ENCODE data around the gene SSBP4.

Gene SSBP4

DNA sequence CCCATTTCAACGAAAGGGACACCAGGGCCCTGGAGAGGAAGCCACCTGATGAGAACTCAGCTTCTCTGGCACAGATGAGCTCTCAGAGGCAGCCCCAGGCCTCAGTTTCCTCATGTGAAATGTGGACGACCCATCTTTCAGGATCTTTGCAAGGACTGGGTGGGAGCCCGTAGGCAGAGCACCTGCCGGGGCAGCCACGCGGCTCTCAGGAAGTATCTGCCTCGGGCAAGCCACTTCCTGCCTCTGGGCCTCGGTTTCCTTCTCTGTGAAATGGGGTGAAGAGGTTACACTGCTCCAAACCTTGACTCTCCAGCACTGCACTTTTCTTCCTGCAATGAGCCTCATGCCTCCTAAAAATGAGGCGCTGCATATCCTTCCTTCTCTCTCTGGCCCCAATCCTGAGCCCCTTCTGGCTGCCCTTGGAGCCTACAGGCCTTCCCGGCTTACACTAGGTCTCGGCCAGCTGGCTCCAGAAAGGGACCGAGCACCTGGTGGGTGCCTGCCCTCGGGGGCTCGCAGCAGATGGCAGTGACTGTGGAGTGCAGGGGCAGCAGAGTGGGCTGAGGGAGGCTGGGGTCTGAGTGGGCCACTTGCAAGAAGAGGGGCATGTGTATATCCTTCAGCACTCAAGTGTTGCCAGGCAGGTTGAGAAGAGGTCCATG lies 3.5 kb downstream of the SSBP4 start:
- DNase-seq, result no peak

DNA sequence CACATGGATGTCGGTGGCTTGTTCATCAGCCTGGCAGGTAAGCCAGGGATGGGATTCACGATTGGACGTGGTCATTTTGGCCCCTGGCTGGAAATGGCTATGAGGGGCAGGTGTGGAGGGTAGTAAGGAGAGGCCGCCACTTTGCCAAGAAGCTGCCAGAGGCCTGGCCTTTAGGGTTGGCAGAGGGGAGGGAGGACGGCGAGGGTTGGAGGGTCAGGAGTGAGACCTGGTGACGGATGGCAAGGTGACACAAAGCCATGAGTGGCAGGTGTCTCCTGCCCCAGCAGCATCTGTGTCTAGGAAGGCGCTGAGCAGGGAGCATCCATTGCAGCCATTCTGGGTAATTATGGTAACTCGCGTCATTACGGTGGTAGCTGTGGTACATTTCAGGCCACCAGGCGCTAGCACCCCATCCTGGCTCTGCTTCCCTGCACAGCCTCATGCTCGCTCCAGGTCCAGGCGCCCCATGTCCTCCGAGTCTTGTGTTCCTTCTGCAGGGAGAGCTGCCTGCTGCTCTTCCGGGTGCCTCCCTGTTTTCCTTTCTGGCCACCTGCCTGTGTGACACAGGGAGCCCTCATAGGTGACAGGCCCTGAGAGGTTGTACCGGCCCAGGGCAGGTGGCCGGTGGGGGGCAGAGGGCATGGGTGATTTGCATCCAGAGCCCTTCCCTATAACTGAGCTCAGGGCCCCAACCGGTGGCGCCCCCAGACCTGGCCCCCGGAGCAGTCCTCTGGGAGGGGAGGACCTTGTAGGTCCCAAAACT lies 4.2 kb downstream of the SSBP4 start:
- peak; percentile 45 for DNase-seq

DNA sequence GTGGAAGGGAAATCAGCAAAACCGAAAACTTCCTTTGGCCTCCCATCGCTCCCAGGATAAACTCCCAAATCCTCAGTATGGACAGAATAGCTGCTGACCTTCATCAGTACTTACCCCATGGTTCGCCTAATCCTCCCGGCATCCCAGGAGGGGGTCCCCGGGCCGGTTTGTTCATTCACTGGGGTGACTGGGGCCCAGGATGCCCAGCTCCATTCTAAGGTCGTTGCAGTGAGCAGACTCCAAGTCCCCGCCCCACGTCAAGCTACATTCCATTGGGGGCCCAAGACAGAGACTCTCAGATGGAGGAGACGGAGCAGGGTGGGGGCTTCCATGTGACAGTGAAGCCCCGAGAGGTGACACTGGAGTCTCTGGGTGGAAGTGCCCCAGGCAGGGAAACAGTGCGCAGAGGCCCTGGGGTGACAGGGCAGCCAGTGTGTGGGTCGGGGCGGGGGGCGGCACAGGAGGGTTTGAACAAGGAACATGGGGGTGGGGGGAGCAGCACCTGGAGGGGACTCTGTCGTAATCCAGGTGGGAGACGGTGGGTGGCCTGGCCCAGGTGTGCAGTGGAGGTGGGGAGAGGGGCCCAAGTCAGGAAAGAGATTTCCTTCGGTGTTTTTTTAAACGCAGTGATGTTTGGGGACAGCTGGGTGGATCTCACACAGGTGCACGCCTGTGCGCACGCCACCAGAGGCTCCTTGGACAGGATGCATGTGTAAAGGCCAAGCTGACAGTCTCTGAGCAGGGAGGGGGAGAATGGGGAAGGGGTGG lies 5.1 kb downstream of the SSBP4 start:
- no peak for DNase-seq

DNA sequence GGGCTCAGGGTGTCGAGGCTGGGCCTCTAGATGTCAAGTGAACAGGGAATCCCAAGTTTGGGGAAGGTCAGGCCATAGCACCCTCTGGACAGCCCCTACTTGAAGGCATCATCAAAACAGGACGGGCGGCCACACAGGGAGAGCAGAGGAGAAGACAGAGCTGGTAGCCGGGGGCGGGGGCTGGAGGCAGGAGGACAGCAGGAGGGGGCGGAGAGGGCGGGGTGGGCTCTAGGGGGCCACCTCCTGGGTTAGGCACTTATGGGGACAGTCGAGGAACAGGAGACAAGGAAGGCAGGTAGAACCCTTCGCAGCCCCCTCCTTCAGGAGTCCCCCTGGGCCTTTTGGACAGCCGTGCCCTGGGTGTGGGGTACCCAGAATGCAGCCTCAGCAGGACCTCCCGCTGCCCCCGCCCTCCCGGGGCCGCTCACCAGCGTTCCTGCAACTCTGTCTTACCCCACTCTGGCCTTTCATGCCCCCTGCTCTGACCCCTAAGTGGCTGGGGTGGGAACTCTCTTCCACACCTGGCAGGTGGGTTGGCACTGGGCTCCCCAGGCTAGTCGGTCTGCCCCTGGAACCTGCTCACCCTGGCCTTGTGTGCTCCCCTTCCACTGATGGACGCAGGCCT lies 5.8 kb downstream of the SSBP4 start:
- DNase-seq, result no peak

GRCh38 chr19:18425515-18426415 lies 6.6 kb downstream of the SSBP4 start:
- no peak for DNase-seq

DNA sequence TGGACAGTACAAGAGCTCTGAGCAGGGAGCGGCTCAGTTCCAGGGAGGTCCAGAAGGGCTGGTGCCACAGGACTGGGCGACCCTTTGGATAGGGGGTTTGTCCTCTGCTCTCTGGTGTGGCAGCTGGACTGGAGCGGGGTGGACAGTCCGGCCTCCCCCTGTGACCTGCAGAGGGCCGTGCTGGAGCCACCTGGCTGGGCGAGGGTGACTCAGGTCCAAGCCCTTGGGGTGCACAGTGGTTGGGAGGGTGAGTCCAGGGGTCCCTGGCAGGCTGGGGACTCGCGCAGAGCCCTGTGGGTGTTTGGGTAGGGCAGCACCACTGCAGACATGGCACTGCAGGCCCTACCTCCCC lies 7.2 kb downstream of the SSBP4 start:
- DNase-seq, result no peak

DNA sequence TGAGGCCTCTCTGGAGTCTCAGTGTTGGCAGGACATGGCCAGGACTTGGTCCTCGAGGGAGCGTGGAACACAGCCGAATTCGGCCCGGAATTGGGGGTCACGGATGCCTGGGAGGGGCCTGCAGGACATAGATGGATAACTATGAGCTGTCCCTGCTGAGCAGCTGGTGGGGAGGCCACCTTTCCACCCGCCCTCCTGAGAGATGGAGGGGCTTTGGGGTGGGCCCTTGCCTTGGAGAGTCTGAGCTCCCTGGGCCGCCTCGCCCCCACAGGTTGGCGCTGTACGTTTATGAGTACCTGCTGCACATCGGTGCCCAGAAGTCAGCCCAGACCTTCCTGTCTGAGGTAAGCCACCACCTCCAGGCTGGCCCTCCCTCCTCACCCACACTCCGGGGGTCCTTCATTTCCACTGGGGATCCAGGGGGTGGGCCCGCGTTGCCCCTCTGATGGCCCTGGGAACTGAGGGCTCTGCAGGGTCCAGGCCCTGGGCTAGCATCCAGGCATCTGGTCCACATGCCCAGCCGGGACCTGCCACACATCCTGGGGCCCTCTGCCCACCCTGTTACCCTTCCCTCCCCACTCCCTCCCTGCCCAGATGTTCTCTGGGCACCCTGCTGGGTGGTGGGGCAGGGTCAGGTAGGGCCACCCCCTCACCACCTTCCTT lies 8.0 kb downstream of the SSBP4 start:
- no peak for DNase-seq

DNA sequence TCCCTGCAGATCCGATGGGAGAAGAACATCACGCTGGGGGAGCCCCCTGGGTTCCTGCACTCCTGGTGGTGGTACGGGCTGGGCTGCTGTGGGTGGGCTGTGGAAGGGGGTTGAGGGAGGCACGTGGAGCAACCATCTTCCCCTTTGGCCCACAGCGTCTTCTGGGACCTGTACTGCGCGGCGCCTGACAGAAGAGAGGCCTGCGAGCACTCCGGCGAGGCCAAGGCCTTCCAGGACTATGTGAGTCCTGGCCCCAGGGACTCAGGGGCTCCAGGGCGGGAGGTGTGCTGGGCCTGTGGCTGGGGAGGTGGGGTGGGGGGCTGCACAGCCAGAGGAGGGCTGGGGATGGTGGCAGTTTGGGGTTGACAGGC lies 8.5 kb downstream of the SSBP4 start:
- DNase-seq, result no peak

DNA sequence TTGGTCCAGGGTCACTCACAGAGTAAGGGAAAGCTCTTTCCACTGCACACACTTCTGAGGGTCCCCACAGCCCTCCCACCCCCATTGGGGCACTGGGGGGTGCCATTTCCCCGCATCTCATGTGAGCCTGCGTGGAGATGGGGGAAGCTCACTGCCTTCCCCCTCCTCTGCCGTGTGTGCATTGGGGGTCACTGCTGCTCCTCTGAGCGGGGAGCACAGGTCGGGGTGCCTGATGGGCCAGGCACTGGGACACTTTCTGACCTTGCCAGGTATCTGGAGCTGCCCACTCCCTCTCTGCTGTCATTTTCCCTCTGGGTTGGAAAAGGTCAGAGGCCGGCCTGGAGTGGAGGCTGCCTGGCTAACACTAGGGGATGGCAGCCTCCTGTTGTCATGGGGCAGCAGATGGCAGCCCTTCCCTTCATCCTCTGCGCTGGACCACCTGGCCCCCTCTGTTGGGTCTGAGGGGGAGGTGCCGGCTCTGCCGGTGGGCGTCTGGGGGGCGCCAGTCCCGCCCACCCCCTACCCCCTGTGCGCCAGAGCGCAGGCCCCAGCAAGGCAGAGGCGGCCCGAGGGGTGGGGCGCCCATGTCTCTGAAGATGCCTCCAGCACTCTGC lies 9.1 kb downstream of the SSBP4 start:
- peak; percentile 58 for DNase-seq

DNA sequence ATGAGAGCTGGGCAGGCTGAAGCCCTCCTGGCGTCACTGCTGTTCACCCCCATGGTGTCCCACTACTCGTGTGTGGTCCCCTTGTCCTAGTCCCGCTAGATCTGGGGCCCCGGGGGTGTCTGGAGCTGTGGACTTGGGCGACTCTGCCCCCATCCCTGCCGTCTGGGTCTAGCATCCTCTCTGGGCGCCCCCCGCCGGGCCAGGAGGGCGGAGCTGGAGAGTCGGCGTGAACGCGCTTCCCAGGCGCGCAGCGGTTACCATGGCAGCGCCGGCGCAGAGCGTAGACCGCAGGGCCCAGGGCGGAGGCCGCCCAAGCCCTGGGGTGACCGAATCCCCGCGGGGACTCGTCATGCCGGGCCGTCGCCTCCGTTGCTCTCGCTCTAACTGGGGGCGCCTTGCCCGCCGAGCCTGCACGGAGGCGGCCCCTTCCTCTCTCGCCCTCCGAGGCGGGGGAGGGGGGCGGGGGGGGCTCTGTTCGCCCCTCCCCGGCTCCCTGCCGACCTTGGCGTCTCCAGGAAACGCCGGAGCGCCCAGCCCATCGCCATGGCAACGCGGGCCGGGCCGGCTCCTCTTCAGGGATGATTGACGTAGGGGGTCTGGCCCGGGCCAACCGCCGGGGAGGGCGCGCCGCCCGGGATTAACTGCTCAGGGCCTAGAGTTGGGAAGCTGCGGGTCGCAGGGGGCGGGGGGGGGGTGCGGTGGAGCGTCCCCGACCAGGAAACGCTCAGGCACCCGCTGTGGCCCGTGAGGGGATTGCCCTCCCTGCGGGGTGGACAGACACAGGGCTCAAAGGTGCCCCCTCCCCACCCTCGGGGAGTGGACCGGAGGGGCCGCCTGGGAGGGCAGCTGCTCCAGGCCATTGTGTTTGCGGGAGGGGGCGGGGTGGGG lies 9.8 kb downstream of the SSBP4 start:
- DNase-seq, result peak; percentile 94

GRCh38 chr19:18429717-18430416 lies 10.7 kb downstream of the SSBP4 start:
- DNase-seq, result peak; percentile 46

DNA sequence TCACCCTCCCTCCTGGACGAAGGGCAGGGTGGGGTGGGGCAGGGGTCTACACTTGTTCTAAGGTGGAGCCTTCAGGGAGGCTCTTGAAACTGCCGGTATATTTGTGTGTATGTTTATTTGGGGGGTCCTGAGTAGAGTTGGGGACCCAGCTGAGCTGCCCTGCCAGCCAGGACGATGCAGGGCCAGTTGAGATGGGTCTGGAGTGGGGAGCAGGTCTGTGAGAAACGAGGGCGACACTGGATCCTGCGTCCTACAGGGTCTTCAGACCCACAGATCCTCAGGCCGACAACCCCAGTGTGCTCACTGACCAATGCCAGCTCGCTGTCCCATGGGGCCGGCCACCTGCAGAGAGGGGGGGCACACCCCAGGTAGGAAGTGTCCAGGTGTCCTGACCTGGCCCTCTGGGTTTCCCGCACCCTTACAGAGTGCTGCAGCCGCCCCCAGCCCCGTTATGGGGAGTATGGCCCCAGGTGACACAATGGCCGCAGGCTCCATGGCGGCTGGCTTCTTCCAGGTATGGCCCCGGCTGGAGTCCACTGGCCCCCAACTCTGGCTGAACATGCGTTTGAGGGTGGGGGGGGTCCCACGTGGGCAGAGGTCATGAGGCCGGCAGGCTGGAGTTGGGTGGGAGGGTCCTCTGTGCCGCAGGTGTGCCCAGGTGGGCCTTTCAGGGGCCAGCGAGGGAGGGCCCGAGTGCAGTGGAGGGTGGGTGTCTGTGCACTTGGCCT lies 11.4 kb downstream of the SSBP4 start:
- DNase-seq, result no peak

DNA sequence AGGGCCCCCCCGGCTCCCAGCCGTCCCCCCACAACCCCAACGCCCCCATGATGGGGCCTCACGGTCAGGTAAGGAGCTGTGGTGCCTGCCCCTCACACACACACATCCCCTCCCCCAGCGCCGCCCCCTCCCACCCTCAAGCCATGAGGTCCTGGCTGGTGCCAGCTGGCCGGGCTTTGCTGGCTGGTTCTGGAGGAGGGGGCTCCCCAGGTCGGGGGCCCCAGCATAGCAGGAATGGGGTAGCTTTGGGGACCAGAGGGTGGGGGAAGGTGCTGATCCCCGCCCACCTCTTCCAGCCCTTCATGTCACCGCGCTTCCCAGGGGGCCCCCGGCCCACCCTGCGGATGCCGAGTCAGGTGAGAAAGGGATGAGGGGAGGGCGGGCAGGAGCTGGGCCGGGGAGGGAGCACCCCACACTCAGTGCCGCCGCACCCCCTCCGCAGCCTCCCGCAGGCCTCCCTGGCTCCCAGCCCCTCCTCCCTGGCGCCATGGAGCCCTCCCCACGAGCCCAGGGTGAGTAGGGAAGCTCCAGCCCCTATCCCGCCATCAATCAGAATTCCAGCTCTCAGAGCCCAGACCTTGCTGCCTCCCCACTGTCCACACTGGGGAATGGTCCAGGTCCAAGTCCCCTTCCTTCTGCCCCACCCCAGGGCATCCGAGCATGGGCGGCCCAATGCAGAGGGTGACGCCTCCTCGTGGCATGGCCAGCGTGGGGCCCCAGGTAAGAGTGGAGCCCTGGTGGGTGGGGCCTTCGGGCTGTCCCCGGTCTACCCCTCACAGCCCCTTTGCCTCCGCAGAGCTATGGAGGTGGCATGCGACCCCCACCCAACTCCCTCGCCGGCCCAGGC lies 12.4 kb downstream of the SSBP4 start:
- no peak for DNase-seq

GRCh38 chr19:18432275-18433014 lies 13.2 kb downstream of the SSBP4 start:
- no peak for DNase-seq

GRCh38 chr19:18433015-18433691 lies 14.0 kb downstream of the SSBP4 start:
- peak; percentile 81 for DNase-seq

GRCh38 chr19:18433735-18434398 lies 14.7 kb downstream of the SSBP4 start:
- peak; percentile 61 for DNase-seq

All from DMS53 (cell line).